HepG2 (cell line): ENCODE data around the gene GATD1.

Experiments
- DNMT1 ChIP-seq: sonication (generic); formaldehyde crosslinking; IDR thresholded peaks from 2 replicates; pipeline ENCODE4 v1.5.1; 2020; ENCODE audit warnings: mild to moderate bottlenecking, missing genetic modification reagents
- EZH2 ChIP-seq: conservative IDR thresholded peaks from 2 replicates; pipeline ENCODE4 v1.6.1; 2012; ENCODE audit warnings: mild to moderate bottlenecking, low read depth, low read length, moderate library complexity
- GLMP ChIP-seq: sonication (generic); formaldehyde crosslinking; IDR thresholded peaks from 2 replicates; pipeline ENCODE4 v1.9.0; 2021; ENCODE audit warnings: missing genetic modification reagents, mild to moderate bottlenecking, borderline replicate concordance
- KLF9 ChIP-seq: IDR thresholded peaks from 2 replicates; pipeline ENCODE4 v1.6.1; 2016; ENCODE audit warnings: low read depth
- ZBTB38 ChIP-seq: sonication (generic); formaldehyde crosslinking; IDR thresholded peaks from 2 replicates; pipeline ENCODE4 v1.5.1; 2020; ENCODE audit warnings: mild to moderate bottlenecking, missing genetic modification reagents
- ZNF572 ChIP-seq: sonication (generic); formaldehyde crosslinking; IDR thresholded peaks from 2 replicates; pipeline ENCODE4 v1.5.1; 2020; ENCODE audit warnings: mild to moderate bottlenecking, missing genetic modification reagents
- TF ChIP-seq, protein P1 (sequence below): IDR thresholded peaks from 2 replicates; pipeline ENCODE4 v1.6.1; 2012; ENCODE audit warnings: low read length, improper control_type of control experiment
- TF ChIP-seq, protein P2 (sequence below): sonication (generic); formaldehyde crosslinking; IDR thresholded peaks from 2 replicates; pipeline ENCODE4 v1.4.0; 2020; ENCODE audit warnings: missing genetic modification reagents

DNA sequence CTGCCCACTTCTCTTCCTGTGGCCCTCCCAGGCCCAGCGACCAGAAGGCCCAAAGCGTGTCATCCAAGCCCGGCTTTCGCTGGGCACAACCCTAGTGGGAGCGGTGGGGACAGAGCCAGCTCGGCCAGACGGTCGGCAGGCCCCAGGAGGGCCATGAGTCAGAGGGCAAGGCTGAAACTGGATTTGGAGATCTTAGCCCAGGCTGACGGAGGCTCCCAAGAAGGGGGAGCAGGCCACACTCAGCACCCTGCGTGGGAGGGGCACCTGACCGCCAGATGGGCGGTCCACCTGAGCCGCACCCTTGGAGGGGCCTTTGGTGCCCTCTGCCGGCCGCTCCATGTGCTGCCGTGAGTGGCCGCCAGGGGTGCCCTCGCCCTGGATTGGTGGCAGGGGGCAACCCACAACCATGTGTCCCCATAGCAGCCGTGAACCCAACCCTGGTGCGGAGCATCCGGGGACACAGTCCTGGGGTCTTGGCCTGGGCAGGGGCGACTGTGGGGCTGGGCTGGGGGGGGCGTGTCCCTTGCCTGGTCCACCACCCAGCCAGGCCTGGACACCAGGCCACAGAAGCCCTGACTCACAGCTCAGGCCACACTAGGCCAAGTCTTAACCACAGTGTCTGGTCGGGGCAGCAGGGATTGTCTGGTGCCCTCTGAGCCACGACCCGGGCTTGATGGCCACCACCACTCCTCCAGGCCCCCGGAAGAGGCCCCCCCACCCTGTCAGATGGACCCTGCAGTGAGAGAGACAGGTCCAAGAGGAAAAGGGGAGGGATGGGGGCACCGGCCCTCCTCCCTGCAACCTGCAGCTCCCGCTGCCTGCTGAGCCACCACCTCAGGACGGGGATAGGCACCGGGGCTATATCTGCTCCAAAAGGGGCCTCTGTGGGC lies 49.2 kb downstream of the GATD1 start:
- no peak for TF ChIP-seq KLF9
- TF ChIP-seq GLMP (CRISPR knock-in tag), result no peak
- TF ChIP-seq, protein P1, sequence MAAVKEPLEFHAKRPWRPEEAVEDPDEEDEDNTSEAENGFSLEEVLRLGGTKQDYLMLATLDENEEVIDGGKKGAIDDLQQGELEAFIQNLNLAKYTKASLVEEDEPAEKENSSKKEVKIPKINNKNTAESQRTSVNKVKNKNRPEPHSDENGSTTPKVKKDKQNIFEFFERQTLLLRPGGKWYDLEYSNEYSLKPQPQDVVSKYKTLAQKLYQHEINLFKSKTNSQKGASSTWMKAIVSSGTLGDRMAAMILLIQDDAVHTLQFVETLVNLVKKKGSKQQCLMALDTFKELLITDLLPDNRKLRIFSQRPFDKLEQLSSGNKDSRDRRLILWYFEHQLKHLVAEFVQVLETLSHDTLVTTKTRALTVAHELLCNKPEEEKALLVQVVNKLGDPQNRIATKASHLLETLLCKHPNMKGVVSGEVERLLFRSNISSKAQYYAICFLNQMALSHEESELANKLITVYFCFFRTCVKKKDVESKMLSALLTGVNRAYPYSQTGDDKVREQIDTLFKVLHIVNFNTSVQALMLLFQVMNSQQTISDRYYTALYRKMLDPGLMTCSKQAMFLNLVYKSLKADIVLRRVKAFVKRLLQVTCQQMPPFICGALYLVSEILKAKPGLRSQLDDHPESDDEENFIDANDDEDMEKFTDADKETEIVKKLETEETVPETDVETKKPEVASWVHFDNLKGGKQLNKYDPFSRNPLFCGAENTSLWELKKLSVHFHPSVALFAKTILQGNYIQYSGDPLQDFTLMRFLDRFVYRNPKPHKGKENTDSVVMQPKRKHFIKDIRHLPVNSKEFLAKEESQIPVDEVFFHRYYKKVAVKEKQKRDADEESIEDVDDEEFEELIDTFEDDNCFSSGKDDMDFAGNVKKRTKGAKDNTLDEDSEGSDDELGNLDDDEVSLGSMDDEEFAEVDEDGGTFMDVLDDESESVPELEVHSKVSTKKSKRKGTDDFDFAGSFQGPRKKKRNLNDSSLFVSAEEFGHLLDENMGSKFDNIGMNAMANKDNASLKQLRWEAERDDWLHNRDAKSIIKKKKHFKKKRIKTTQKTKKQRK, result no peak
- no peak for TF ChIP-seq DNMT1
- TF ChIP-seq, protein P2, sequence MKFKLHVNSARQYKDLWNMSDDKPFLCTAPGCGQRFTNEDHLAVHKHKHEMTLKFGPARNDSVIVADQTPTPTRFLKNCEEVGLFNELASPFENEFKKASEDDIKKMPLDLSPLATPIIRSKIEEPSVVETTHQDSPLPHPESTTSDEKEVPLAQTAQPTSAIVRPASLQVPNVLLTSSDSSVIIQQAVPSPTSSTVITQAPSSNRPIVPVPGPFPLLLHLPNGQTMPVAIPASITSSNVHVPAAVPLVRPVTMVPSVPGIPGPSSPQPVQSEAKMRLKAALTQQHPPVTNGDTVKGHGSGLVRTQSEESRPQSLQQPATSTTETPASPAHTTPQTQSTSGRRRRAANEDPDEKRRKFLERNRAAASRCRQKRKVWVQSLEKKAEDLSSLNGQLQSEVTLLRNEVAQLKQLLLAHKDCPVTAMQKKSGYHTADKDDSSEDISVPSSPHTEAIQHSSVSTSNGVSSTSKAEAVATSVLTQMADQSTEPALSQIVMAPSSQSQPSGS (CRISPR knock-in tag), result 0 out of 2 replicates have a peak, but pooled peaks have one; percentile 32
- TF ChIP-seq EZH2, result no peak
- TF ChIP-seq ZBTB38 (CRISPR knock-in tag), result peak; percentile 78
- 0 out of 2 replicates have a peak, but pooled peaks have one; percentile 79 for TF ChIP-seq ZNF572 (CRISPR knock-in tag)
